SK-N-SH treated with all-trans-retinoic acid at 6 μM for 48 hours (cell line): Measurements from ENCODE around the gene ARAP2.

Source experiments
- CSDC2 ChIP-seq: fragments of 250-450 bp; sonication (Bioruptor Pico); IDR thresholded peaks from 2 replicates; pipeline ENCODE4 v1.5.0; 2020; ENCODE audit warnings: mild to moderate bottlenecking, moderate library complexity
- PATZ1 ChIP-seq: fragments of 250-450 bp; sonication (Bioruptor Pico); IDR thresholded peaks from 2 replicates; pipeline ENCODE4 v1.8.0; 2020; ENCODE audit warnings: mild to moderate bottlenecking, moderate library complexity, borderline replicate concordance
- POU6F1 ChIP-seq: fragments of 250-450 bp; sonication (Bioruptor Pico); IDR thresholded peaks from 2 replicates; pipeline ENCODE4 v1.8.0; 2021; ENCODE audit warnings: low read depth, mild to moderate bottlenecking, moderate library complexity, borderline replicate concordance
- PPARA ChIP-seq: fragments of 250-450 bp; sonication (Bioruptor Pico); IDR thresholded peaks from 2 replicates; pipeline ENCODE4 v1.5.0; 2020; ENCODE audit warnings: mild to moderate bottlenecking, borderline replicate concordance
- TOX ChIP-seq: fragments of 250-450 bp; sonication (Bioruptor Pico); IDR thresholded peaks from 2 replicates; pipeline ENCODE4 v1.8.0; 2021; ENCODE audit warnings: mild to moderate bottlenecking, moderate library complexity, borderline replicate concordance
- ZC3H10 ChIP-seq: fragments of 250-450 bp; sonication (Bioruptor Pico); IDR thresholded peaks from 2 replicates; pipeline ENCODE4 v1.5.1; 2021; ENCODE audit warnings: mild to moderate bottlenecking, moderate library complexity
- ZFP3 ChIP-seq: fragments of 250-450 bp; sonication (Bioruptor Pico); IDR thresholded peaks from 2 replicates; pipeline ENCODE4 v1.5.0; 2020; ENCODE audit warnings: mild to moderate bottlenecking, moderate library complexity
- ZFP30 ChIP-seq: fragments of 450-650 bp; formaldehyde crosslinking; IDR thresholded peaks from 2 replicates; pipeline ENCODE4 v1.5.0; 2022; ENCODE audit warnings: mild to moderate bottlenecking, moderate library complexity
- TF ChIP-seq, protein P1 (sequence below): fragments of 250-450 bp; sonication (Bioruptor Pico); IDR thresholded peaks from 2 replicates; pipeline ENCODE4 v1.5.1; 2021; ENCODE audit warnings: mild to moderate bottlenecking, moderate library complexity

DNA sequence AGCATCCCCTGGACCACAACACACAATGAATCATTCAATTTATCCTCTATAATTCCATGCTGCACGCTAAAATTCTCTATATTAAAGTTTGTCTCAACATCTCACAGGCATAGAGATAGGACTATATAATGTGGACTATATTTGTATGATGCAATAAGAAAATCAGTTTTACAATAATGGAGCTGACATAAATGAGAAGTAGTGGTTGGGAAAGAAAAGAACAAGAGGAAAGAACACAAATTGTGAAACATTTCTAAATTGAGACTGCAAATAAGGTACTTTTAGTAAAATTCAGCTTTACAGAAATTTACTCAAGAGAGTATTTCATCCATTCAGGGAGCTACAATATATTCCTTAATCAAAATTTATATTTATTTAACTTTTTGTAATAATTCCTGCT lies 120.4 kb downstream of the ARAP2 start:
- TF ChIP-seq ZFP30 (CRISPR knock-in tag), result no peak
- no peak for TF ChIP-seq CSDC2 (CRISPR knock-in tag)
- no peak for TF ChIP-seq TOX (CRISPR knock-in tag)
- no peak for TF ChIP-seq ZC3H10 (CRISPR knock-in tag)
- TF ChIP-seq, protein P1, sequence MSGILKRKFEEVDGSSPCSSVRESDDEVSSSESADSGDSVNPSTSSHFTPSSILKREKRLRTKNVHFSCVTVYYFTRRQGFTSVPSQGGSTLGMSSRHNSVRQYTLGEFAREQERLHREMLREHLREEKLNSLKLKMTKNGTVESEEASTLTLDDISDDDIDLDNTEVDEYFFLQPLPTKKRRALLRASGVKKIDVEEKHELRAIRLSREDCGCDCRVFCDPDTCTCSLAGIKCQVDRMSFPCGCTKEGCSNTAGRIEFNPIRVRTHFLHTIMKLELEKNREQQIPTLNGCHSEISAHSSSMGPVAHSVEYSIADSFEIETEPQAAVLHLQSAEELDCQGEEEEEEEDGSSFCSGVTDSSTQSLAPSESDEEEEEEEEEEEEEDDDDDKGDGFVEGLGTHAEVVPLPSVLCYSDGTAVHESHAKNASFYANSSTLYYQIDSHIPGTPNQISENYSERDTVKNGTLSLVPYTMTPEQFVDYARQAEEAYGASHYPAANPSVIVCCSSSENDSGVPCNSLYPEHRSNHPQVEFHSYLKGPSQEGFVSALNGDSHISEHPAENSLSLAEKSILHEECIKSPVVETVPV (CRISPR knock-in tag), result no peak
- TF ChIP-seq POU6F1 (CRISPR knock-in tag), result no peak
- TF ChIP-seq PATZ1 (CRISPR knock-in tag), result no peak
- TF ChIP-seq ZFP3 (CRISPR knock-in tag), result no peak
- no peak for TF ChIP-seq PPARA (CRISPR knock-in tag)
